VCaP (cell line): ENCODE data around the gene KLHL7.
"Not testable (repeated sequence)": the region's sequence is repeated elsewhere in the genome, so short reads cannot be mapped to it uniquely, and the experiment has no call there.

Source experiments
- H3K27ac ChIP-seq: fragments of 450-650 bp; 2 replicates; pipeline ENCODE4 v1.5.1; 2017
- CTCF ChIP-seq: fragments of 450-650 bp; conservative IDR thresholded peaks from 2 replicates; pipeline ENCODE4 v1.5.1; 2017; ENCODE audit warnings: mild to moderate bottlenecking, moderate library complexity

Gene KLHL7

DNA sequence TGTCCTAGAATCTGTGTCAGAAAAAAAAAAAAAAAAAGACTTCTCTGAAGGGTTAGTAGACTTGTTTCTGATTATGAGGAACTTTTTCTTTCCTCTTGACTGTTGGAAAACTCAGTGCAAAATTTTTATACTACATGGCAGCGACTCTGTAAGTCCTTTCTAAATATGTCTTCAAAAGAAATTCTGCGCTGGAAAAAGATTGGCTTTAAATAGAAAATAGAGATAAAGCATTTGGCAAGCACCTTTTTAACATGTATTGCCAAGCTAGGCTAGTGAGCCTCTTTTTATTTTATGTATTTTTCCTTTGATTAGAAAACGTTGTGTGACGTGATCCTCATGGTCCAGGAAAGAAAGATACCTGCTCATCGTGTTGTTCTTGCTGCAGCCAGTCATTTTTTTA is 17.9 kb downstream of the KLHL7 start:
- no peak overlapping the region for H3K27ac ChIP-seq
- TF ChIP-seq CTCF, result no peak

DNA sequence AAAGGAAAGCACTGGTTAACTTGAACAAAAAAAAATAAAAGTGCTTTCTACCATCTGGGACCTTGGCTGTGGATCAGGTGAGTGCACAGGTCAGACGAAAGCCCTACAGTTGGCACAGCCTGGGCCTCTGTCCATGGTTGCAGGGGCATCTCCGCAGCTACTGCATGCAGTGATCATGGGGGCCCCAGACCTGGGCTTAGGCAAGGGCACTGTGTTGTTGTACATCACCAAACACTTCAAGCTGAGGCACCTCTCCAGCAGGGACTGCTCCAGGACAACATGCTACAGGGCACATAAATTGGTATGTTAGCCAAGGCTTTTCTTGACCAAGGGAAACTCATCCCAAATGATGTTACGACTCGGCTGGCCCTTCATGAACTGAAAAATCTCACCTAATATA is 23.5 kb downstream of the KLHL7 start:
- TF ChIP-seq CTCF, result no peak
- no peak overlapping the region for H3K27ac ChIP-seq

GRCh38 chr7:23131799-23132198 is 26.2 kb downstream of the KLHL7 start:
- not testable (repeated sequence) for H3K27ac ChIP-seq

DNA sequence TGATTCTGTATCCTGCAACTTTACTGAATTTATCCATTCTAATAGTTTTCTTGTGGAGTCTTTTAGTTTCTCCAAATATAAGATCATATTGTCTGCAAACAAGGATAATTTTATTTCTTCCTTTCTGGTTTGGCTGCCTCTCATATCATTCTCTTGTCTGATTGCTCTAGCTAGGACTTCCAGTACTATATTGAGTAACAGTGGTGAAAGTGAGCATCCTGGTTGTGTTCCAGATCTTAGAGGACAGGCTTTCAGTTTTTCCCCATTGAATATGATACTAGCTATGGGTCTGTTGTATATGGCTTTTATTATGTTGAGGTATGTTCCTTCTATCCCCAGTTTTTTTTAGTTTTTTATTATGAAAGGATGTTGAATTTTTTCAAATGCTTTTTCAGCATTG is 28.2 kb downstream of the KLHL7 start:
- TF ChIP-seq CTCF, result no peak
- H3K27ac ChIP-seq, result no peak overlapping the region

- no peak overlapping the region for H3K27ac ChIP-seq
- no peak for TF ChIP-seq CTCF
Measured at GRCh38 chr7:23135755-23136154, 30.2 kb downstream of the KLHL7 start.

DNA sequence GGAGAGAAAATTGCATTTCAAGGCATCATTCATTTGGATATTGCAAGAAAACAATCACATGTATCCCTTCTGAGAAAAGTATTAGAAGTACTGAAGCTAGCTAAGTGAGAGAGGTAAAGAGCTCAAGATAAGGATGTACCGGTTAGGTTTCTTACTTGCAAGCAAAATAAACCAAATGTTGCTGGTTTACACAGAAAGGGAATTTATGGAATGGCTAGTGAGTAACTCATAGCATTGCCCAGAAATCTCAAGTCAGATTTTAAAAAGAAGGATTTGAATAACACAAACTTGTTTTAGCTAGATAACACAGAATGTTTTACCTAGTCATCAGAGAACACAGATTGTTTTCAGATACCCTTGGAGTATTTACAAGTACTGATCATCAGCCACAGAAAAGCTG is 30.6 kb downstream of the KLHL7 start:
- no peak for TF ChIP-seq CTCF
- no peak overlapping the region for H3K27ac ChIP-seq

DNA sequence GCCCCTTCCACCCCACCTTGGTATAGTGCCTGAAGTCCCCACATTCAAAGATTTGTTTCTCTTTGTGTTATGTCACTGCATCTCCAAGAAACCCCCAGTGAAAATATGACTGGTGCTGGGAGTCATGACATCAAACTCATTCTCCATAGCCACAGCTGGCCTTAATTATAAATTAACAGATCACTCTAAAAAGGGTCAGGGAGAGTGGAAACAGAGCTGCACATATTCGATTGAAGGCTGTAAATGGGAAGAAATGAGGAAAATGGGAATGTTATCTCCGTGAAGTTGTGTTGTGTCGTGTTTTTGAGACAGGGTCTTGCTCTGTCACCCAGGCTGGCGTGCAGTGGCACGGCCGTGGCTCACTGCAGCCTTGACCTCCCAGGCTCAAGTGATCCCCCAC is 52.1 kb downstream of the KLHL7 start:
- no peak for TF ChIP-seq CTCF

DNA sequence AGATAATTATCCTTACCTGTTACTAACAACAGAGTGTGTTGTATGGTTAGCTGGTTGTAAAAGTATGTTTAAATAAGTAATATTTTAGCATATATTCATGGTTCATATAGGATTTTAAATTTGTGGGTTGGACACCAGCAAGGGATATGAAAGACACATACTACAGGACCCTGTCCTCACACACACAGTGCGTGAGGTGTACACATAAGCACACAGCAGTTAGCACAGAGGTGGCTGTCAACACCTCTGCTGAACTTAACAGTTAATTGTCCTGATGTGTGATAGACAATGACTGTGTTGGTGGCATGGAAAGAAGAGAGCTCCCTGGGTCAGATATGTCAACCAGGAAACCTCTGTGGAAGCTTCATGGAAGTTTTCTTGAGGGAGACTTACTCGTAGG is 53.0 kb downstream of the KLHL7 start:
- no peak for TF ChIP-seq CTCF
- no peak overlapping the region for H3K27ac ChIP-seq

More for the DNA sequence above, 52.1 kb downstream of the KLHL7 start:
- no peak overlapping the region for H3K27ac ChIP-seq
